Hematopoietic multipotent progenitor cell (in vitro differentiated cells): ENCODE measurements around the gene PCDHAC1. TPM values are rescaled to one million over a fixed set of nuclear protein-coding genes. Genes with fewer than 3 reads are reported as not detected.
"Not testable (repeated sequence)": the region's sequence is repeated elsewhere in the genome, so short reads cannot be mapped to it uniquely, and the experiment has no call there.

Experiments used
- DNase-seq, 3 donors: peaks; one replicate each; pipeline ENCODE4 v3.0.0-alpha.2; 2011 to 2015; ENCODE audit warnings: low read depth in 2 of 3, low spot score in 2 of 3
- total RNA-seq: library from RNA; depleted of rRNA; stranded (reverse); fragments of >200 nt; gene quantifications from one replicate; pipeline ENCODE4 v1.2.3, GENCODE V29; 2012

The PCDHAC1 gene, protein sequence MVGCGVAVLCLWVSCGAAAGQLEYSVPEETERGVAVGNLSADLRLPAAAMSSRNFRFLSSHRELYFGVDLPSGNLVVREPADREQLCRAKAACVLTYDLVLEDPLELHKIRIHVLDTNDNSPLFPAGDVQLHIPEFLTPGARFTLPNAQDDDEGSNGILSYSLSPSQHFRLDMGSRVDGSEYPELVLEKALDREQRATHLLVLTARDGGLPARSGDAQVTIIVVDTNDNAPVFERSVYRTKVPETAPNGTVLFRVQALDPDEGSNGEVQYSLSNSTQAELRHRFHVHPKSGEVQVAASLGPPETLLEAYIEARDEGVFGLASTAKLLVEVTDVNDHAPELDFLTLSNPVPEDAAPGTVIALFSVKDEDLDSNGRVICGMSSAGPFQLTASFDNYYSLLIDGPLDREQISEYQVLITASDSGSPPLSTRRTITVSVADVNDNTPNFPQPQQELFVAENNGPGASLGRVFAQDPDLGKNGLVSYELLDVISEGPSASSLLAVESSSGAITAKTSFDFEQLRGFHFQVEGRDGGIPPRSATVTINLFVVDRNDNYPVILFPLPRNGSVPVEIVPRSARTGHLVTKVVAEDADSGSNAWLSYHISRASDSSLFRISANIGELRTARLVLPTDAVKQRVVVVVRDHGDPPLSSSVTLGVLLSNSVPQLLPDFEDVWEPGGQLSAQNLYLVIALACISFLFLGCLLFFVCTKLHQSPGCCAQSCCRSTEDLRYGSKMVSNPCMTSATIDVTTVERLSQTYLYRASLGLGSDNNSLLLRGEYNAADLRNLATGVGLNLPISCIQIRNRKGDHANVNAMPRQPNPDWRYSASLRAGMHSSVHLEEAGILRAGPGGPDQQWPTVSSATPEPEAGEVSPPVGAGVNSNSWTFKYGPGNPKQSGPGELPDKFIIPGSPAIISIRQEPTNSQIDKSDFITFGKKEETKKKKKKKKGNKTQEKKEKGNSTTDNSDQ
- total RNA-seq: under 0.01 TPM

DNA sequence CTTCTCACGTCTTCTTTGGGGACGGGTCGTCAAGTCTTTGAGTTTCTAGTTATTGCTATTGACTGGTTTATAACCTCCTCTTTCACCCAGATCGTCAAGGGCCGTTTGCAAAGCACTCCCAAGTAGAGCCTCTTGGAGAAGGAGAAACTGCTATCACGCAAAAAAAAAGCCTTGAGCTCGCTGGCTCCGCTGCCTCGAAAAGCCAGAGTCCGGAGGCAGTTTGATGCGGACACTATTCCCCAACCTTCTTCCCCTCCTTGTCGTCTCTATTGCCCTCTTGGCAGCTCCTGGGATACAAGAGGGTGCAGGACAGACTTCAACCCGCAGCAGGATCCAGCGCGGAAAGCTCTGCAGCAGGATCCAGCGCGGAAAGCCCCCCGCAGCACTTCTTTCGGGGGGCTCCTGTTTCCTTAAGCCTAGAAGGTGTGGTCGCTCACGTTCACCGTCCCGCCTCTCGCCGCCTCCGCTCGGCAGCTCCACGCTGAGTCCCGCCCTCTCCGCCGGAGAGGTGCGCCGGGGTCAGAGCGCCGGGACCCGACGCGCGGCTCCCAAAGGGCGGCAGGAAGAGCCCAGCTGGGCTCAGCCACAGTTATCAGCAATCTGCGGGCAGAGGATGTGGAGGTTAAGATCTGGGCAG, at the start of gene PCDHAC1:
Gene PCDHAC1 (plus strand): TSS at position 494 of the 637 bp plus-strand sequence. CDS start 594 bp downstream, outside the sequence.
- no peak for DNase-seq

DNA sequence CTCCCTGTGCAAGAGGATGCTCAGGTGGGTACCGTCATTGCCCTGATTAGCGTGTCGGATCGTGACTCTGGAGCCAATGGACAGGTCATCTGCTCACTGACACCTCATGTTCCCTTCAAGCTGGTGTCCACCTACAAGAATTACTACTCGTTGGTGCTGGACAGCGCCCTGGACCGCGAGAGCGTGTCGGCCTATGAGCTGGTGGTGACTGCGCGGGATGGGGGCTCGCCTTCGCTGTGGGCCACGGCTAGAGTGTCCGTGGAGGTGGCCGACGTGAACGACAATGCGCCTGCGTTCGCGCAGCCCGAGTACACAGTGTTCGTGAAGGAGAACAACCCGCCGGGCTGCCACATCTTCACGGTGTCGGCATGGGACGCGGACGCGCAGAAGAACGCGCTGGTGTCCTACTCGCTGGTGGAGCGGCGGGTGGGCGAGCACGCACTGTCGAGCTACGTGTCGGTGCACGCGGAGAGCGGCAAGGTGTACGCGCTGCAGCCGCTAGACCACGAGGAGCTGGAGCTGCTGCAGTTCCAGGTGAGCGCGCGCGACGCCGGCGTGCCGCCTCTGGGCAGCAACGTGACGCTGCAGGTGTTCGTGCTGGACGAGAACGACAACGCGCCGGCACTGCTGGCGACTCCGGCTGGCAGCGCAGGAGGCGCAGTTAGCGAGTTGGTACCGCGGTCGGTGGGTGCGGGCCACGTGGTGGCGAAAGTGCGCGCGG, 49.4 kb upstream of the PCDHAC1 start:
- not testable (repeated sequence) for DNase-seq

DNA sequence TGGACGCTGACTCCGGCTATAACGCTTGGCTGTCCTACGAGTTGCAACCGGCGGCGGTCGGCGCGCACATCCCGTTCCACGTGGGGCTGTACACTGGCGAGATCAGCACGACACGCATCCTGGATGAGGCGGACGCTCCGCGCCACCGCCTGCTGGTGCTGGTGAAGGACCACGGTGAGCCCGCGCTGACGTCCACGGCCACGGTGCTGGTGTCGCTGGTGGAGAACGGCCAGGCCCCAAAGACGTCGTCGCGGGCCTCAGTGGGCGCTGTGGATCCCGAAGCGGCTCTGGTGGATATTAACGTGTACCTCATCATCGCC, 48.9 kb upstream of the PCDHAC1 start:
- DNase-seq: no peak

DNA sequence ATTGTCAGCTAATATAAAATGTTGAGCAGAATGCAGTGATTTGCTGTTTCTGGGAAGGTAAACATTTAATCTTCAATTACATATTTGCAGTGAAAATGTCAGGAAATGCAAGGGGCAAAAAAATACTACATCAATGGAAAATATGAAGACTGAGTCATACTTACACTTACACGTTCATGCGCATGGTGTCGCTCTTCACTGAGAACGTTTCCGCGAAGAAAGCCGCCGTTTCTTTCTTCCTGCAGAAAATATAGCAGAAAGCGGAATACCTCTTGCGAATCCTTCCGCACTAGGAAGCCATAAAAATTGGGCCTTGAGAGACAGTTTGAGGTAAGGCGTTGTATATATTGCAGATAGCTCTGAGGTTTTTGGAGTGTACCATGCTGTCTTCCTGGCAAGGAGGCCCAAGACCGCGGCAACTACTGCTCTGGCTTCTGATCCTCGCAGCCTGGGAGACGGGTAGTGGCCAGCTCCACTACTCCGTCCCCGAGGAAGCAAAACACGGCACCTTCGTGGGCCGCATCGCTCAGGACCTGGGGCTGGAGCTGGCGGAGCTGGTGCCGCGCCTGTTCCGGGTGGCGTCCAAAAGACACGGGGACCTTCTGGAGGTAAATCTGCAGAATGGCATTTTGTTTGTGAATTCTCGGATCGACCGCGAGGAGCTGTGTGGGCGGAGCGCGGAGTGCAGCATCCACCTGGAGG, 44.1 kb upstream of the PCDHAC1 start, which contains the start of gene PCDHA13:
Gene PCDHA13 (plus strand): TSS at position 236 of the 702 bp plus-strand sequence. CDS start 145 bp downstream, at position 381.
- DNase-seq: no peak

DNA sequence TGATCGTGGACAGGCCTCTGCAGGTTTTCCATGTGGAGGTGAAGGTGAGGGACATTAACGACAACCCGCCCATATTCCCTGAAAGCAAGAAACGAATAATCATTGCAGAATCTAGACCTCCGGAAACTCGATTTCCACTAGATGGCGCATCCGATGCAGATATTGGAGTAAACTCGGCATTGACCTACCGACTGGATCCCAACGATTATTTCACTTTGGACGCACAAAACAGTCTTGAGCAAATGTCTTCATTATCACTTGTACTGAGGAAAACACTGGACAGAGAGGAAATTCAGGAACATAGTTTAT, 43.6 kb upstream of the PCDHAC1 start:
- no peak for DNase-seq

DNA sequence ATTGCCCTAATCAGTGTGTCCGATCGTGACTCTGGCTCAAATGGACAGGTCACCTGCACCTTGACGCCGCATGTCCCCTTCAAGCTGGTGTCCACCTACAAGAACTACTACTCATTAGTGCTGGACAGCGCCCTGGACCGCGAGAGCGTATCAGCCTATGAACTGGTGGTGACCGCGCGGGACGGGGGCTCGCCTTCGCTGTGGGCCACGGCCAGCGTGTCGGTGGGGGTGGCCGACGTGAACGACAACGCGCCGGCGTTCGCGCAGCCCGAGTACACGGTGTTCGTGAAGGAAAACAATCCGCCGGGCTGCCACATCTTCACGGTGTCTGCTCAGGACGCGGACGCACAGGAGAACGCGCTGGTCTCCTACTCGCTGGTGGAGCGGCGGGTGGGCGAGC, 42.7 kb upstream of the PCDHAC1 start:
- DNase-seq: no peak

DNA sequence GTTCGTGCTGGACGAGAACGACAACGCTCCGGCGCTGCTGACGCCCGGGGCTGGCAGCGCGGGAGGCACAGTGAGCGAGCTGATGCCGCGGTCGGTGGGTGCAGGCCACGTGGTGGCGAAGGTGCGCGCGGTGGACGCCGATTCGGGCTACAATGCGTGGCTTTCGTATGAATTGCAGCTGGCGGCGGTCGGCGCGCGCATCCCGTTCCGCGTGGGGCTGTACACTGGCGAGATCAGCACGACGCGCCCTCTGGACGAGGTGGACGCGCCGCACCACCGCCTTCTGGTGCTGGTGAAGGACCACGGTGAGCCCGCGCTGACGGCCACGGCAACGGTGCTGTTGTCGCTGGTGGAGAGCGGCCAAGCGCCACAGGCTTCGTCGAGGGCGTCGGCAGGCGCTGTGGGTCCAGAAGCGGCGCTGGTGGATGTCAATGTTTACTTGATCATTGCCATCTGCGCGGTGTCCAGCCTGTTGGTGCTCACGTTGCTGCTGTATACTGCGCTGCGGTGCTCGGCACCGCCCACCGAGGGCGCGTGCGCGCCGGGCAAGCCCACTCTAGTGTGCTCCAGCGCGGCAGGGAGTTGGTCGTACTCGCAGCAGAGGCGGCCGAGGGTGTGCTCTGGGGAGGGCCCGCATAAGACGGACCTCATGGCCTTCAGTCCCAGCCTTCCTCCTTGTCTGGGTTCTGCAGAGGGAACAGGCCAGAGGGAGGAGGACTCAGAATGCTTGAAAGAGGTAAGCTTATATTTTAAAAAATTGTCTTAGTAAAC, 42.0 kb upstream of the PCDHAC1 start:
- DNase-seq: no peak

DNA sequence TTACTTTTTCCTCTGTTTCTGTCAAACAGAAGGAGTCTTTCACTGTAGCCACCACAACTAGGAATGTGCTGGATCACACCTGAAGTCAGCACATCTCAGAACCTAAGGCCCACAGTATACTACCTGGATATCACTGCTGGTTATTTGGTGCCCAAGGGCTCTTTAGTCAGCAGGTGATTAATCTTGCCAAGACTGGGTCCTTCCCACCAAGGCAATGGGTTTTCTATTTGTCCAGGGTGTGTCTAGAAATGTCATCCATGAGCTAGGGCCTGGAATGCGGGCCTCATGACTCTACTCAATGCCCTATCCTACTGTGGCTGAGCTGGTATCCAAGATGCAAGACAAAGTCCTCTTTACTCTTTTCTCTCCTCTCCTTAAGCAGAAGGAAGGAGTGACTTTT, 9.8 kb upstream of the PCDHAC1 start:
- no peak for DNase-seq

DNA sequence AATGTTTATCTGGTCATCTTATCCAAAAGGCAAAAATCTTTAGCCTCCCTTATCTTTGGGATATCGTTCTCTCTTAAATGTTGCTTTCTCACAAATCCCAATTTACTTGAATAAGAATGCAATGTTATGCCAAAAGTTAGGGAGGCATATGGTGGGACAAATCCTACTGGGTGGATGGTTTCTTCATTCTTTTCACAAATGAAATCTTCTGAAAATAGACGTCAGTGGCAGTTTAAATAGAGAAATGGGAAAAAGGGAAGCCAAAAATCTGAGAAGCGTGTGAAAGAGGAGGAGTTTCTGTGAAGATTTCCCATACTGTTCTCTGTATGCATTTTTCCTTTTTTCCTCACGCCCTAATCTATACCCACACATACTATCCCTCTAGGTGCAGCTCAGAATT, 2.5 kb upstream of the PCDHAC1 start:
- no peak for DNase-seq

DNA sequence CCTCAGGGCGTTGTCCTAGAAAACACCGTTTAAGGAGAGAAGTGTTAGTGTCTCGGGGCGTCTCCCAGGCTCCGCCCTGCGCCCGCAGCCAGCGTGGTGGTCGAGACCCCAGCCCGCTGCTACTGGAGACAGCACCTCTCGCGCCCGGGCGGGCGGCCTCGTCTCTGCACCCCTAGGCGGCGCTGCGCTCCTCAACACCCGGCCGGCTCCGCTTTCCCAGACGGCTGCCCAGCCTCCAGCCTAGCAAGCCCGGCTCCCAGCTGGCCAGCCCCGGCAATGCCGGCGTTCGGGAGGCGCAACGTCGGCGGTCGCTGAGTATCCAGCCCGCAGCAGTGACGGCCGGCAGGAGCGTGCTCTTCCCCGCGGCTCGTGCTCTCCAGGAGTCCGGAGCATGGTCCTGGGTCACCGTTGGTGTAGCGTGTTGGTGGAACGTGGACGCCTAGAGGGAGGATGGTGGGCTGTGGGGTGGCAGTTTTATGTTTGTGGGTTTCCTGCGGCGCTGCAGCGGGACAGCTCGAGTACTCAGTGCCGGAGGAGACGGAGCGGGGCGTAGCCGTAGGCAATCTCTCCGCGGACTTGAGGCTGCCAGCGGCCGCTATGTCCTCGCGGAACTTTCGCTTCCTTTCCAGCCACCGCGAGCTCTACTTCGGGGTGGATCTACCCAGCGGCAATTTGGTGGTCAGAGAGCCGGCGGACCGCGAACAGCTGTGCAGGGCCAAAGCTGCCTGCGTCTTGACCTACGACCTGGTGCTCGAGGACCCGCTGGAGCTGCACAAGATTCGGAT, 536 bp downstream of the PCDHAC1 start:
- DNase-seq: peak in 2 of 3 donors; percentile 23 to 39

DNA sequence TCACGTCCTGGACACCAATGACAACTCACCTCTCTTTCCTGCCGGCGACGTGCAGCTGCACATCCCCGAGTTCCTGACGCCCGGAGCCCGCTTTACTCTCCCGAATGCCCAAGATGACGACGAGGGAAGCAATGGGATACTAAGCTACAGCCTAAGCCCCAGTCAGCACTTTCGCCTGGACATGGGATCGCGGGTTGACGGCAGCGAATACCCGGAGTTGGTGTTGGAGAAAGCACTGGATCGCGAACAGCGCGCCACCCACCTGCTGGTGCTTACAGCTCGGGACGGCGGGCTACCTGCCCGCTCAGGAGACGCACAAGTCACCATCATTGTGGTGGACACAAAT, 1.1 kb downstream of the PCDHAC1 start:
- no peak for DNase-seq

DNA sequence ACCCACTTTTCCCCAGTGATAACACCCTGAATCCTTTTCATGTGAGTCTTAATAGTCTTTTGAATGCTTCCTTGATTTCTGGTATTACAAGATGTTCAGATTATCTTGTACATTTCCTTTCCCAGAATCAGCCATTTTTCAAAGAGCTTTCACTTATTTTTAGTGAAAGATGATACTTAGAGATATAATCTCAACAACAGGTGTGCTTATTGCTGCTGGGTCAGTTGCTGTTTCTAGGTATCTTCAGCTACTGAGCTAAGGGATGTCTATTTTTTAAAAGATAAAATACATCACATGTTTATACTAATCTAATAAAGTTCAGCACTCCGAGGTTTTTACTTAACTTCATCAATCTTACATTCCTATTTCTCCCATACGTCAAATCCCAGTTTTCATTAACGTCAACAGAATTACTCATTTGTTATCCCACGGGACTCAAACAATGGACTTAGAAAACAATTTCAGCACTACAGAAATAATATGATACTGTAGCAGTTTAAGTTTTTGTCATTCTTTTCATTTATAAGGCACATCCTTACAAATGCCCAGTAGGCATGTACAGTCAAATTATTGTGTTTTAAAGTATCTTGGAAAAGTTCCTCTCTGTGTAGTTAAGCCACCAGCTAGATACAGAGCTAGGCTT, 9.0 kb downstream of the PCDHAC1 start:
- DNase-seq: no peak

DNA sequence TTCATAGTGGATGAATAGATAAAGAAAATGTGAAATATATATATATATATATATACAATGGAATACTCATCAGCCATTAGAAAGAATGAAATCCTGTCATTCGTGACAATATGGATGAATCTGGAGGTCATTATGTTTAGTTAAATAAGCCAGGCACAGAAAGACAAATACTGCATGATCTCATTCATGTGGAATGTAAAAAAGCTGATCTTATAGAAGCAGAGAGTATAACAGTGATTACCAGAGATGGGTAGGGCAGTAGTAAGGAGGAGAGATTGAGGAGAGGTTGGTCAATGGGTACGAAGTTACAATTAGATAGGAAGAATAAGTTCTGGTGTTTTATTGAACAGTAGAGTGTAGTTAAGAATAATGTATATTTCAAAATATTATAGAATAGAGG, 20.5 kb downstream of the PCDHAC1 start:
- DNase-seq: no peak

DNA sequence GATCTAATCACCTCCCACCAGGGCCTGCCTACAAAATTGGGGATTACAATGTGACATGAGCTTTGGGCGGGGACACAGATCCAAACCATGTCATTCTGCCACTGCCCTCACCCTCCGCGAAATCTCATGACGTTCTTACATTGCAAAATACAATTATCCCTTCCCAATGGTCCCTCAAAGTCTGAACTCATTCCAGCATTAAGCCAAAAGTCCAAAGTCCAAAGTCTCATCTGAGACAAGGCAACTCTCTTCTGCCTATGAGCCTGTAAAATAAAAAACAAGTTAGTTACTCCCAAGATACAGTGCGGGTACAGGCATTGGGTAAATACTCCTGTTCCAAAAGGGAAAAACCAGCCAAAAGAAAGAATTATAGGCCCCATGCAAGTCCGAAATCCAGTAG, 25.5 kb downstream of the PCDHAC1 start:
- DNase-seq: no peak

DNA sequence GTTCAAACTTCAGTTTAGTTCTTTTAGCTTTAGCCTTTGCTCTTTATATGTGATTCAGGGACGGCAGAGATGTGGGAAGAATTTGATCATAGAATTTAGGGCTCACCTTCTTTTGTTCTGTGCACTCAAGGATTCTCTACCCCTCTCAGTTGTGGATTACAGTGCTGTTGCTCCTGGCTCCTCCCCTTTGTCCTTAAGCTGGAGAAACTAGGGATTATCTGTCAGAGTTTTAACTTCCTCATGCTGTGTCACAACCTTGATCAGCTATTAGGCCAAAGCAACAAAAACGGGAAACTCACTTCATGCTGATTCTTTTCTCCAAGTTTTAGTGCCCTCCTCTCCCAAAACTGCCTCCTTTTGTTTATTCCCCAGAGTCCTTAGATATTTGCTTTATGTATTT, 27.1 kb downstream of the PCDHAC1 start:
- DNase-seq: no peak

DNA sequence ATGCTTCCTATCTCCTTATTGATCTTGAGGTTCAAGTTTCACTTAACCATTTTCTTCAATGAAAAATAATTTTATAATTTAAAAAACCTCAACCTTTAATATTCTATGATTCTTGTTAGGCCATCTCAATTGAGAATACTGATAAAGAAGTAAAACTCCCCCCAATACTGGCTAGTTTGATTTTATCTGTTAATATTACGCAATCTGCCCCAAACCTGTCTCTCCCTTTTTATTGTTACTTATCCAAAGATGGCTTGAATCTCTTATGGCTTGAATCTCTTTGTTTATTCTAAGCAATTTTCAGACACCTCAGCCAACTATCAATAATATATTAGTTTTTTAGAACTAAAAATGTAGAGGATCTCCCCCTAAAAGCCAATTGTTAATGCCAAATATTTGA, 36.1 kb downstream of the PCDHAC1 start:
- DNase-seq: no peak

DNA sequence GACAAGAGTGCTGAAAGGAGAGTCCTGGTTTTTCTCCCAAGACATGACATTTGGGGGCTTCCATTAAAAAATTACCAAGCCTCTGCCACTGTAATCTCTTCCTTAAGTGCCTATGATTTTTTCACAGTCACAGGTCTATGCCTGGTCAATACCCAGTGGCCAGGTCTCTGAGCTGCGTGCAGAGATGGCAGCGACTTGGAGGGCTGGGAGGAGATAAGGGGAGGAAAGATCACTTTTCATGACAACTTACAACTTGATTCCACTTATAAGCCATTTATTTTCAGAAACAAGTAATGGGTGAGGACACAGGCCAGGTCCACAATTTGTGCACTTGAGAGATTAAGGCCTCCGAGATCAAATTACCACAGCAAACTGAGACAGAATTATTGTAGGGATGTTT, 38.3 kb downstream of the PCDHAC1 start:
- no peak for DNase-seq

DNA sequence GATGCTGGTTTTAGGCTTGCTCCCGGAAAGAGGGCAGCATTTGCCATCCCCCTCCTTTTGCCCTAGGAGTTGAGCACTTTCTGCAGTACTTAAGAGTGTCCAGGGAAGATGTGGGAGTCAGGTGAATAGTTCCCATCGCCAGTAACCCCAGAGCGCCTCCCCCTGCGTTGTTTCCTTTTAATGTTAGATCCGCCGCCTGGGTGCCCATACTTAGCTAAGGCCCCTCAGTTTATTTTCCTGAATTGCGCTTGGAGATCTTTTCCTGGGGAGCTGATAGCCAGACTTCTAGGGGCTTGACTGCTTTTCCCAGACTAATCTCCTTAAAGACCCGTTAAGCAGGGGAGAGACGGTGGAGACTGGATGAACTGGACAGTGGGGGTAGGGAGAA, 39.8 kb downstream of the PCDHAC1 start:
- DNase-seq: no peak
